GM23248 (cell line): Measurements from ENCODE around the gene SMURF2.

Experiments used
- EZH2 ChIP-seq: fragments of 200-600 bp; sonication (generic); IDR thresholded peaks from 2 replicates; pipeline ENCODE4 v1.6.1; 2018; ENCODE audit warnings: antibody characterized with exemption, mild to moderate bottlenecking; ENCODE audit not compliant: insufficient read depth, poor library complexity, severe bottlenecking
- EZH2phosphoT487 ChIP-seq: fragments of 200-600 bp; sonication (generic); IDR thresholded peaks from 2 replicates; pipeline ENCODE4 v1.6.1; 2018; ENCODE audit warnings: antibody characterized with exemption, moderate library complexity, mild to moderate bottlenecking, low read depth; ENCODE audit not compliant: insufficient read depth

DNA sequence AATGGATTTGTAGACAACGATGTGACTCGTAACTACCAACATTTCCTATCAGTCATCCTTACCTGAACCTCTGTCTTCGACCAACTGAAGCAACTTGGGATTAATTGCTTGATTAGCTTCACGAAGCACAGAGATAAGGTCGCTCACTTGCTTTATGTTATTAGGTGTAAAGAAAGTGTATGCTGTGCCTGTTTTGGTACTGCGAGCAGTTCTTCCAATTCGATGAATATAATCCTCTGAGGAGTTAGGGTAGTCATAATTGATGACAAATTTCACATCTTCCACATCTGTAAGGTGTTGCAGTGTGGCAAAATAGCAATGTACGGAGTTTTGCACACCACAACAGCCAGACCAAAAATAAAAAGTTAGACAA lies 161.6 kb downstream of the SMURF2 start:
- TF ChIP-seq EZH2, result no peak
- no peak for TF ChIP-seq EZH2phosphoT487
